ENCODE results near the gene NLRC3.

DNA sequence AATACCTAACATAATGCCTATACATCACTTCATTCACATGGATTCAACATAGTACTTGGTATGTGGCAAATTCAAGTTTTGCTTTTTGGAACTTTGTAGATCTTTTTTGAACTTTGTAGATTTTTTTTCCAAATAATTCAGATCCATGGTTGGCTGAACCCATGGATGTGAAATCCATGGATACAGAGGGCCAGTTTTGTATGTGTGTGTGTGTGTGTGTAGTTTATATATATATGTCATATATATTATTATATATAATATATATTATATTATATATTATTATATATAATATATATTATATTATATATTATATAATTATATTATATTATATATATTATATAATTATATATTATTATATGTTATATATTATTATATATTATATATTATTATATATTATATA lies 48.0 kb downstream of the NLRC3 start:
- TF ChIP-seq, protein P1, sequence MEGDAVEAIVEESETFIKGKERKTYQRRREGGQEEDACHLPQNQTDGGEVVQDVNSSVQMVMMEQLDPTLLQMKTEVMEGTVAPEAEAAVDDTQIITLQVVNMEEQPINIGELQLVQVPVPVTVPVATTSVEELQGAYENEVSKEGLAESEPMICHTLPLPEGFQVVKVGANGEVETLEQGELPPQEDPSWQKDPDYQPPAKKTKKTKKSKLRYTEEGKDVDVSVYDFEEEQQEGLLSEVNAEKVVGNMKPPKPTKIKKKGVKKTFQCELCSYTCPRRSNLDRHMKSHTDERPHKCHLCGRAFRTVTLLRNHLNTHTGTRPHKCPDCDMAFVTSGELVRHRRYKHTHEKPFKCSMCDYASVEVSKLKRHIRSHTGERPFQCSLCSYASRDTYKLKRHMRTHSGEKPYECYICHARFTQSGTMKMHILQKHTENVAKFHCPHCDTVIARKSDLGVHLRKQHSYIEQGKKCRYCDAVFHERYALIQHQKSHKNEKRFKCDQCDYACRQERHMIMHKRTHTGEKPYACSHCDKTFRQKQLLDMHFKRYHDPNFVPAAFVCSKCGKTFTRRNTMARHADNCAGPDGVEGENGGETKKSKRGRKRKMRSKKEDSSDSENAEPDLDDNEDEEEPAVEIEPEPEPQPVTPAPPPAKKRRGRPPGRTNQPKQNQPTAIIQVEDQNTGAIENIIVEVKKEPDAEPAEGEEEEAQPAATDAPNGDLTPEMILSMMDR (conservative IDR thresholded peaks at IDR 0.05; ENCODE audit: low read depth, low read length), result no peak
- TF ChIP-seq EZH2 (IDR thresholded peaks at IDR 0.05; ENCODE audit: borderline replicate concordance, low read depth, low read length, poor library complexity, severe bottlenecking), result no peak
